GM21528 (cell line): ENCODE measurements around the gene ALK.

Experiments used
- ATAC-seq: cut with Tn5 transposase; IDR thresholded peaks from one replicate; pipeline ENCODE4 v1.9.1; 2021; ENCODE audit warnings: mild to moderate bottlenecking, moderate library complexity; ENCODE audit not compliant: unreplicated experiment, low FRiP score

ALK gene

DNA sequence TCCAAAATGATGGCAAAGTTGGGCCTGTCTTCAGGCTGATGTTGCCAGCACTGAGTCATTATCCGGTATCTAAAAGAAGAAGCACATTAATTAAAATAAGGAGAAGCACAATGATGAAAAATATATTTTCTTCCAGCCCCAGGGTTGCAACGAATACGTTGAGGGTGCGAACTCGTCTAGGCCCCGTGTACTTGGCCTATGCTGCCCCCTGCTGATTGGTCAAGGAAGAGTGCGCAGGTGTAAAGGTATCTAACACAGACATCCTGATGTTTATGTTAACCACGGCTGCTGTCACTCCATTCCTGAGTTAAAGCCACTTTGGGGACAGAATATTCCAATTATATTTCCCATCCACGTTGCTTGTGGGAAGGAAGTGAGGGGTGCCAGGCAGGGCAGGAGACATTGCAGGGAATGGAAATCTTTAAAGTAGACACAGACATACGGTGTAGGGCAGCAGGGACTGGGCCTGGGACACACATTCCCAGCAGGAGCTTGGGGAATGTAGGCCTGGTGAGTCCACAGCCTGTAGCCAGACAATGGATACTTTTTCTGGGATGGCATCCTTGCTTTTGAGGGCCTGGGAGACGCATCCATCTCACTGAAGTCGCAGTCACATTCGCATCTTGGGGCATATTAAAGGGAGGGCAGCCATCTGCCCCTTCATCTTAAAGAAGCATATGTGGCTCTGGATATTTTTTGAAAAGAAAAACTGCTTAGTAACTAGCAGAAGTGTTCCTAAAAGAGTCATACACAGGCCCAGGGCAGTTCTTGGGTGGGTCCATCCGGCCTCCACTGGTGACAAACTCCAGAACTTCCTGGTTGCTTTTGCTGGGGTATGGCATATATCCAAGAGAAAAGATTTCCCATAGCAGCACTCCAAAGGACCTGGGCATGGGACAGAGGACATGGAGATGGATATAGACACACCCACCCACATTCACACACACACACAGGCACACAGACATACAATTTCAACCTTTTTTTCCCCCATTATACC lies 724.3 kb downstream of the ALK start:
- peak; percentile 71 for ATAC-seq

DNA sequence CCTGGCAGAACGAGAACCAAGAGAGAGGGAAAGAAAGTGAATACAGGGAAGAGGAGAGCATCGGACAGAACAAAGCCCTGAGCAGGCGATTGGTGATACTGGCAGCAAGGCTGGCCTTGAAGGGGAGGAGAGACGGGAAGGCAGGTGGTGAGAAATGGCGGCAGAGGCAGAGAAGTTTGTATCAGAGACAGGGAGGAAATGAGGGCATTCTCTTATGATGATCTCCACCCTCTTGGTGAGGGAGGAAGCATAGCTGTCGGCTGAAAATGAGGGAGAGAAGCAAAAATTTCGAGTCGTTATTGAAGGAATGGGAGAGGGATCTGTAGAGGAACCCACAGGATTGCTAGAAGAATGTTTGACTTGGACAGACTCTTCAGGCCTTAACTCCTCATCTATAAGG lies 725.6 kb downstream of the ALK start:
- no peak for ATAC-seq

DNA sequence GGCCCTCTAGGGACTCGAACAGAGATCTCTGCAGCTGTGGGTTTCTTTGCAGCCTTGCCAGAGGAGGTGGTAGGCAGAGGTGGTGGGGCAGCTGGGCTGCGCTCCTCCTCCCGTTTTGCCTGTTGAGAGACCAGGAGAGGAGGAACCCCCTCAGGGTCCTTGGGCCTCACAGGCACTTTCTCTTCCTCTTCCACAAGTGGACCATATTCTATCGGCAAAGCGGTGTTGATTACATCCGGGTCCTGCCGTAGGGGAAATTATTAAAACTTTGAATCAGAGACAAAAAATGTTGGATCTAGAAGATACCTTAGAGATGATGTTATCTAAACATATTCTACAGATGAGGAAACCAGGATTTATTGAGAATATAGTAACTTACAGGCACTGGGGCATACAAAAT lies 727.7 kb downstream of the ALK start:
- no peak for ATAC-seq

DNA sequence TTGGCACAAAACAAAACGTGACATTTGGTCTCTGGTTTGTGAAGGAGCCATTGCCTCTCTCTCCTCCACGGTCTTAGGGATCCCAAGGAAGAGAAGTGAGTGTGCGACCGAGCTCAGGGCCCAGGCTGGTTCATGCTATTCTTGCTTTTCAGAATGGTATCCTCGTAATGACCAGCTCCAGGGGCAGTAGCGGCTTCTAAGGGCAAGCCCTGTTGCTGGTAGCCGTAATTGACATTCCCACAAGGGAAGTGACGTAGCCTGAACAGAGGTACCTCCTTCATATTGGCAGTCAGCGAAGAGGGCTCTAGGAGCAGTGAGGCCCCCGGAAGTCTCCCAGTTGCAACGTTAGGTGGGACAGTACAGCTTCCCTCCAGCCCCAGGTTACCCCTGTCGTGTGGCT lies 728.3 kb downstream of the ALK start:
- no peak for ATAC-seq

DNA sequence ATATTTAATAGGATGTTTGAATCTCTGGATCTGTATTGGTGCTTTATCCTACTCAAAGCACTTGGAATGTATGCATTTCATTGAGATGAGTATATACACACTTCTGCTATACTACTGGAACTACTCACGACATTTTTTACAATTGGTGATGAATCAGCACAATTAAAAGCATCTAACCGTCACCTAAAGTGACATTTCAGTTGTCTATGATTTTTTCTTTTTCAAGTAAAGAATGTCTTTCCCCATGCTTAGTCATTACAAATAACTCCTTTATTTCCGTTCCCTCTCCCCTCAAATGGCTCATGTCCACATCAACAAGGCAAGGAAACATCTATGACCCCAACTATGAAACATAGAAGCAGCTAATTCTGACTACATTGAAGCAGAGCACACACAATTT lies 728.9 kb downstream of the ALK start:
- no peak for ATAC-seq

DNA sequence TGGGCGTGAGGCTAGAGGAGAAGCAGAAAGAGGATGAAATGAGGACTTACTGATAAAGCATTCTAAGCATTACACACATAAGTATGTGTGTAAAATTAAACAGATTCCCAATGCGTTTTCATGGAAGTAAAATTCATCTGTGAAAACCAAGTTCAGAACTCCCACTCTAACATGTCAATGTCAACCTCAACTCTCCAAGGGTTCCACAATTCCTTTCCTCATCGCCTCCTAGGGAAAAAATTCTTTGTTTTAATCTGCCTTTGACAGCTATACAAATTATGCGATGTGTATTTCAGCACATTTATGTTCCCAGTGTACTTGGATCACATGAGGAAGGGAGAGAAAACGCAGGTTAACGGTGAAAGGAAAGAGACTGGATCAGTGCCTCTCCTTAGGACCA lies 729.6 kb downstream of the ALK start:
- ATAC-seq, result no peak

DNA sequence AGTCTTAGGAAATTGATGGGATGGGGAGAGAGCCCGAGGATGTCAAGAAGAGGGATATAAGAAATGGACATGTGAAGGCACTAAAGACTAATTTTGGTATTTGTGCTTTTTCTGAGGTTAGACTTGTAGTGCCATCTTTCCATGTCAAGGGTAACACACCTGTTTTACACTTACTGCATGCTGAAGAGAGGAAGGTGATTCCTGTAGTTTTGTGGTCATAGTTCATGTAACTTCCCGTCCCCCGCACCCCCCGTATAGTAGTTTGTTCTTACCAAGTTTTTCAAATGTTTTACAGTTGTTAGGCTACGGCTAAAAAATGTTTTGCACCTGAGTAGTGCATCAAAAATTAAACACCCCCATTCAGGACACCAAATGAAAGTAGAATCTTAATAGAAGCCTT lies 732.3 kb downstream of the ALK start:
- ATAC-seq, result peak; percentile 72

DNA sequence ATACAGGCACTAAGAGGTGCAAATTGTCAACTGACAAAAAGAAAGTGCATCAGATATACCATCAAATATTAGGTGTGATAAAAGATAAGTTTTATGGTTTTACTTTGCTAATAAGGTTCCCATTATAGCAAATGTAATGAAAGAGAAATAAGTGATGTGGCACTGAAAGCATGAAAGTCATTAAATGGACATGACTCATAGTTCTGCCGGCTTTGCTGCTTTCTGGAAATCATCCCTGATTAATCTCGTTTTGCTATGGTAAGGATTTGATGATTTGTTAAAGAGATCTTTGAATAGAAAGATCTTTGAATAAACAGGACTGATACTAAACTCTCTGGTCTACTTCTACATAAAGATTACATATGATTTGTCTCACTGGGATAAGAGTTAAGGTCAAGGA lies 733.5 kb downstream of the ALK start:
- ATAC-seq, result no peak

DNA sequence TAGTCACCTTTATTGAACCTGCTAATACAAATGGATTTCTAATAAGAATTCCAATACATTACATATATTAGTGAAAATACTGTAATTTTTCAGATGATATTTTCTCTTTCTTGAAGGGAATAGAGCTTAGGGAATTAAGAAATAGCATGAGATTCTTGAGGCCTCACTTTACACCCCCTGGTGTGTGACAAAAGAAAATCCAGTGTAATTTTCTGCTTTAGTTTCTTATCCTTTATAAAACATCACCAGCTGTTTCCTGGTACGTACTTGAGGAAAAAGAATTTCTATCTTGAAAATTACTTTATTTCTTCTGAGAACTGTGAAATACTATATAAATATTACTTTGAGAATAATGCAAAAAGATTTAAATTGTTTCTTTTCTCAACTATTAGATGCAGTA lies 734.6 kb downstream of the ALK start:
- no peak for ATAC-seq

DNA sequence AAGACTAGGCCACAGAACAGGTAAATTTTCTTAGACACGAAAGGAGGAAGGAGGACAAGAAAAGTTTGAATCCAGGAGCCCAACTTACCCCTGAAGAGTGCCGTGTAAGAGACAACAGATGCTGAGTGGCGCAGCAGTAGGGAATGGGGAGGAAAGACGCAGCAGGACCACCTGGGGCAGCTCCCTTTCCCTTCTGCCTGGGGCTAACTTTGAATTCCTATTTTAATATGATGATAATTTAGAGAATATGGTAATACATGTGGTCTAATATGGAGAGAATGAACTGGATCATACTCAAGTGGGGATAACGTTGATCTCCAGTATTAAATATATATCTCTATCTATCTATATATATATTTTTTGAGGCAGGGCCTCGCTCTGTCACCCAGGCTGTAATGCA lies 736.9 kb downstream of the ALK start:
- no peak for ATAC-seq

DNA sequence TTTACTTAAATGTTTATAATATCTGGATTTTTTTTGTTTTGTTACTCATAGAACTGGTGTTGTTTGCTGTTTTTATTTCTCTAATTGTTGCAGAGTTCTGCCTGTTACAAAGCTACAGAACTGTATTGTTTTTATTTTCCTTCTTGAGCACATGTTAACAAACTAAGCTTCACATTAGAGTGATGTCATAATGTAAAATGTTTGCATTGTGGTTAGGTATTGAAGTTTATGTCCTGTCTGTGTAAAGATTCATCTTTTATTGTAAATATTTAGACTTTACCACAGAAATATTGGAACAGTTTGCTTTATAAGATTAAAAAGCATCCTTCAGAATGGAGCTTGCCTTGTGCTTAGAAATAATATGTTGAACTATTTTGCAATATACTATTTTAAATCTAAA lies 738.5 kb downstream of the ALK start:
- ATAC-seq, result no peak

DNA sequence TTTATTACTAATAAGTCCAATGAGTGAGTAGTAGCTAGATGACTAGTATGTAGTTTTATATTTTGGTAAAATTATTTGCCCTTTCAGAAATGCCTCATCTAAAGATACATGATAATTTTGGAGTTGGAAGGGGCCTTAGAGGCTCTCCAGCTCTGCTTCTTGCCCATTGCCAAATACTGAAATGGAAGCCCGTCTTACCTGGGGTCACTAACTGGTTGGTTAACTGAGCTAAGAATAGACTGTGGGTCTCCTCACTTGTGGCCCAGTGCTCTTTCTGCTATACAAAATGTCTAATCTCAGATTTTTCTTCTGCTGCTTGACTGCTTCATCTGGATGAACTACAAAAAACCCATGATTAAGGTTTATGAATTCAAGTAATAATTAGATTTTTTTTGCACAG lies 739.1 kb downstream of the ALK start:
- ATAC-seq, result no peak

DNA sequence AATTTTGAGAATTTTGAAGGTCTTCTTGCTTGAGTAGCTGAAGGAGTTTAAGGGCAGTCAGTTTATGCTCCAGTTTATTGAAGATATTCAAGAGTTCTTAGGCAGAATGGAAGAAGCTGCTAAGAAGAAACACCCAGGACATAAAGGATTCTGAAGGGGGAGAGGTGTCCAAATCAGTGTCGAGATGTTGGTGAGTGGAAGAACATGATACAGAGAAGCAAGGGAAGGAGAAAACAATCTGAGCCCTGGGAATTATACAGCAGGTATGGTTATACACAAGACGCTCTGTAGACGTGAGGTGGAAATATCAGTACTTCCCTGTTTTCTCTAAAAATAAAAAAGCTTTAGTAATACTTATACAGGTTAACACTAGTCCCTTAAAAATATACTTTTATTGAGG lies 746.0 kb downstream of the ALK start:
- ATAC-seq, result no peak

DNA sequence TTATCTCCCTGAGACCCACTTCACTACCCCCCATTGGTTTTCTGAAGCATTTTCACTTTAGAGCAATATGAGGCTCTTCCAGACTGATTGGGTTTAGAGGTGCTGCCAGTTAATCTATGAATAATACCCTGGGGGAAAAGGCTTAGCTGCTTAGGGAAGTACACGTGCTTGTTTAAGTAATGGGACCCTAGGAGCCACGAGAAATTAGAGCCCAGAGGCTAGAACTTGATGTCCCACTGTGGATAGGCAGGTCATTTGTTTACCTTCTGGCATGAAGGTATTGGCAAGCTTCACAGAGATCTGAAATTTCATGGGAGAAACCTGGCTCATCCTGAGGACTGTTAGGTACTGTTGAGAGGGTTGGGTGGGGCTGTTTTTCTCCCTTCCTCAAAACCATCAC lies 746.4 kb downstream of the ALK start:
- ATAC-seq, result no peak

DNA sequence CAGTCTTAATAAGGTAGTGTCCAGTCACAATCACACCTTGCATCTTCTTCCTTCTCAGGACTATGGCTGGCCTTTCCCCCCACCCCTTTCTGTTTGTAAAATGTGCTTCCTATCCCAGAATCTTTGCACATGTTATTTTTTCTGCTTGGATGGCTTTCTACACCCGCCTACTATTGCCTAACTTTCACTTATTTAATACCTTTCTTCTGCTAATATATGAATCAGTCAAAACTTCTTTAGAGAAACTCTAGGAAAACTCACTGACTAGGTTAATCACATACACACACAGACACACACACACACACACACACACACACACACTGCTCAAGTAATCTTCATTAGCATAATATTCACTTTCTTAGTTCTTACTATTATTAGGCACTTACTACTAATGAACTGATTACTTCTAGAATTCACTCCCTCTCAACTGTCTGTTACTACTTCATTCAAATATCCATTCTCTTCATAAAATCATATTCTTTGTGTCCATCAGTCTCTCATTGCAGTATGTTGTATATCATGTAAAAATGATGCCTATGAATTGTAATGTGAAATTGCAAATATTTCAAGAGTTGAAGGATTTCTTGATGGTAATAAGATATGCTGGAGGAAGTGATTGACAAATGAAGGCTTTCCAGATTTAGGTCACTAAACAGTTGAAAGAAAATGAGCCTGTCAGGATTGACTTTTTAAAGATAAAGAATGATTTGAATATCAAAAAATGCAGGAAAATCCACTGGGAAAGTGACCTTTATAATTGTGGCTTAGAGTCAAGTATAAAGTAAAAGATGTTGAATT lies 754.9 kb downstream of the ALK start:
- no peak for ATAC-seq

DNA sequence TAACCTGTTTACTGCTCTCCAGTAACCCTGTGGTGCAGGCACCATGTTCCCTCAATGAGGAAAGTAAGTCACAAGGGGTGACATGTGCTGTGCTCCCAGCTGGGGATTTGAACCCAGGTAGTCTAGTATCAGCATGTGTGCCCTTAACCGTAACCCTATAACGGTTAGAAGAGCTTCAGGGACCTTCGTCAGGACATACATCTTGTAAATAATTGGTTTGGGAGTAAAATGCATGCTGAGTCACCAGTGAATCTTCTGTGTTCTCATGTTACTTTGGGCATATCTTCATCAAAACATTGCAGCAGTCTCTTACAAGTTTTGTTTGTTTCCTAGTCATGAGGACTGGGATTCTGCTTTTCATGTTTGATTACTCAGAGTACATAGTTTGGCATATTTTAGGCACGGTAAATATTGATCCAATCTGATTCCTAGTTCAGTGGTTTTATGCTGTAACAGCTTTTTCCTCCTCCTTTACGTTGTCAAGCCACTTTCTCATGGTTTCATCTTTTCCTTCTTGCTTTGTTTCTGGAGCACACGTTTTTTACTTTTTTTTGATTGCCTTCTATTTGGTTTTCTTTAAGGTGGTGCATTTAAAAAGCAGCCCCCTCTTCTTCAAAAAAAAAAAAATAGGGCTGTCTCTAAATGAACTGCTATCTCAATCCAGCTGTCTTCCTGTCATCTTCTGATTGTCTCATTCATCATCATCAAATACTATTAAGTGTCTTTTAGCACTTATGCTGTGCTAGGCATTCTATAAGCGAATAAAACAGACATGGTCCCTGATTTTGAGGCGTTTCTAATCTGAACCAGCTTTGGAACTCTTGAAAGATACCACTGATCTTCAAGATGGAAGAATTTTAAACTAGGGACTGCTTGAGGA lies 755.8 kb downstream of the ALK start:
- ATAC-seq, result no peak

DNA sequence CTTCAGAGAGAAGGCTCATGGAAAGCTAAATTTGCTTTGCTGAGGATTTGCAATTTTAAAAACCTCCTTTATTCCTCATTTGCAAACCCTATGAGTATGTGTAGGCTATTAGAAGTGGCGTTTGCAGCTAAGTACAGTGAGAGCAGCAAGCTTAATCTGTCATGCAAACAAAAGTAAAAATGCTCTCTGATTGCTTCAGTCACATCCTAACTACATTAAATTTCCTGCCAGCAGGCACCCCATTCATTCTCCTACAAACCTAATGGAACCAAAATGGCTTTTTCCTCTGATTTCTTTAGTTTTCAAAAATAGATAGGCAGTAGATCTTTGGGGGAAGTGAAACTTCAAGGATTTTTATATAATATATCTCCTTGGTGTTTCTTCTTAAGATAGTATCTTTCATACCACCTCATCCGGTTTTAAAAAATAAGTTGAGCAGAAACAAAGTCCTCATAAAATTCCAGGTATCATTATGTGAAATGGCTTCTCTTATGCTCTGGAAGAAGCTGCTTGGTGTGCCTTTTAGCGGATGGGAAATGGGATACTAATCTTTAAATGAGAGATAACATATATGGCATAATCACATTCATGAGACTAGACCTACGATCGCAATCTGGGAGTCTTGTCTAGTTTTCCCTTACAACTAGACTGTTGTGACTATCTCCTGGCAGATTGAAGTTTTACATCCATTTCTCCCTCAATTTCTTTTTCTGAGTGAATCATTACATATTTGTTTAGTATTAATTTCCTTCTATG lies 757.1 kb downstream of the ALK start:
- ATAC-seq, result no peak

DNA sequence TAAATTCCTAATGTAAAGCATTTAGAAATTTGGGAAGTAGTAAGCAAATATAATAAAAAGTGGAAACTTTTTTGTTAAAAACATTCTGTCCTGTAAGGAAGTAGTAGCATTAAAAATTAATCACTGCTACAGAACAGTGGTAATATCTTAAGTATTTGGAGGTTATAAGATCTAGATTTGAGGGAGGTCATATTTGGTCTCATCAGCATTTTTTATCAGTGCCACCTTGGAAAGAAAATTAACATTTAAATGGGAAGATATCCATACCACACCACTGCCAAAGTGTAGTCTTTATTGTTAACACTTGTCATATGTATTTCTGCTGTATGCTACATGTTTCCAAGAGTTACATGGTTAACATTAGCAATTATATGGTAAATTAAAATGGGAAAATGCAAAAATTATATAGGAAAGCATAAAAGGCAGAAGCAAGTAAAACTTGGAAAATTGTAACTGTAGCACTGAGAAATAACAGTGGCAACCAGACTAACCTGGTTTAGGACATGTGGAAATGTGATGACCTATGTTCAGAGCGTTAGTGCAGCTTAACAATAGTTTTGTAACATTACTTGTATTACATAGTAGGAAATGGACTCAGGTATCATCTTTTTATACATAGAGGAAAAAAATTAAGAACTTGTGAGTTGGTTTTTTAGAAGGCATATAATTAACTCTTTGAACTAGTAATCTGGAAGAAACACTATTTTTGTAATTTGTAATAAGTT lies 759.0 kb downstream of the ALK start:
- no peak for ATAC-seq

DNA sequence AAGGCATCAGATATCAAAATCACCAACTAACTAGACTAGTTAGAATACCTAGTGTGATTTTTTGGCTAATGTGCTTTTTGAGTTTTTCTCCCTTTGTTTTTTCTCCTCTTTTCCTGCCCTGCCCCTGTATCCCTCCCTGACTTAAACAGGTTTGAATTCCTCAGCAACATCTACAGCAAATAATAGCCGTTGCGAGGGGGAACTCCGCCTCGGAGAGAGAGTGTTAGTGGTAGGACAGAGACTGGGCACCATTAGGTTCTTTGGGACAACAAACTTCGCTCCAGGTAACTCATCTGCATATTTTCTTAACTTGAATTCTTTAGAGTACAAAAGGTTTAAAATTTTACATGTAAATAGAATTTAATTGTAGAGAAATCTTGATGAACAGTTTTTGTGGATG lies 761.2 kb downstream of the ALK start:
- no peak for ATAC-seq
